Endothelial cell of umbilical vein (primary cell): Measurements from ENCODE around the gene ZNF418. TPM values are rescaled to one million over a fixed set of nuclear protein-coding genes. Genes with fewer than 3 reads are reported as not detected.

Experiments used
- BruUV-seq: library from RNA; stranded (reverse); fragments of 400-500 nt; replicated peaks from 2 replicates; lab custom pipeline; 2021; lab: Mats Ljungman, UMichigan
- CTCF ChIA-PET: fragments of 300-600, 350-600 bp; sonication (Branson Sonifier 250); formaldehyde crosslinking; loops from one replicate; lab custom pipeline; 2021; ENCODE audit warnings: antibody characterized with exemption, inconsistent platforms; lab: Charles Lee
- POLR2A ChIA-PET: fragments of 300-600, 350-600 bp; sonication (Branson Sonifier 250); formaldehyde crosslinking; loops from one replicate; lab custom pipeline; 2021; ENCODE audit warnings: antibody characterized with exemption, inconsistent platforms; lab: Charles Lee
- DNase-seq: peaks from one replicate; pipeline ENCODE4 v3.0.0-alpha.2; 2011; ENCODE audit warnings: low read depth, low spot score
- FAIRE-seq: peaks from 2 replicates; lab custom pipeline; 2011; peaks lifted over from hg19 to GRCh38; lab: Jason Lieb, UNC
- H2AFZ ChIP-seq: 2 replicates; pipeline ENCODE4 v1.6.0; 2012; ENCODE audit warnings: low read depth, low read length, control low read depth, inconsistent platforms
- H3K27ac ChIP-seq: 2 replicates; pipeline ENCODE4 v1.5.1; 2011; ENCODE audit warnings: low read depth, mild to moderate bottlenecking, control low read depth, low read length, moderate library complexity; ENCODE audit not compliant: insufficient read depth
- H3K27me3 ChIP-seq, 2 experiments: 2 replicates each; pipeline versions ENCODE4 v1.6.0 to v1.6.1; 2011; ENCODE audit warnings: low read length in 2 of 2, mixed read lengths in 1 of 2; ENCODE audit not compliant: control insufficient read depth in 2 of 2, insufficient read depth in 2 of 2
- H3K36me3 ChIP-seq, 2 experiments: 2 replicates in 1 of 2; 3 replicates in 1 of 2; pipeline ENCODE4 v1.5.1; 2011; ENCODE audit warnings: low read length in 2 of 2, mild to moderate bottlenecking in 1 of 2, moderate library complexity in 1 of 2; ENCODE audit not compliant: control insufficient read depth in 2 of 2, insufficient read depth in 2 of 2; ENCODE audit errors: extremely low read depth in 1 of 2
- H3K4me1 ChIP-seq: 3 replicates; pipeline ENCODE4 v1.5.1; 2011; ENCODE audit warnings: mild to moderate bottlenecking, low read length; ENCODE audit not compliant: control insufficient read depth, insufficient read depth; ENCODE audit errors: extremely low read depth
- H3K4me2 ChIP-seq: 2 replicates; pipeline ENCODE4 v1.6.1; 2011; ENCODE audit warnings: low read length, control low read depth, mixed read lengths; ENCODE audit not compliant: insufficient read depth
- H3K4me3 ChIP-seq, 3 experiments: fragments of 200-600 bp in 1 of 3; sonication (generic), shearing (Covaris generic) in 1 of 3; replicated peaks in 1 of 3; 2 replicates each; pipeline ENCODE4 v1.5.1; 2011 to 2016; ENCODE audit warnings: control low read depth in 3 of 3, low read length in 3 of 3, mild to moderate bottlenecking in 2 of 3, inconsistent platforms in 1 of 3, low read depth in 1 of 3, moderate library complexity in 1 of 3; ENCODE audit not compliant: insufficient read depth in 1 of 3
- H3K79me2 ChIP-seq: 2 replicates; pipeline ENCODE4 v1.6.0; 2012; ENCODE audit warnings: low read length, inconsistent platforms; ENCODE audit not compliant: control insufficient read depth, insufficient read depth
- H3K9ac ChIP-seq: replicated peaks from 2 replicates; pipeline ENCODE3; 2011; ENCODE audit warnings: low read length, control low read depth; ENCODE audit not compliant: insufficient read depth; ENCODE audit errors: extremely low read depth
- H3K9me1 ChIP-seq: replicated peaks from 3 replicates; pipeline ENCODE4 v1.6.0; 2011; ENCODE audit warnings: mild to moderate bottlenecking, low read length; ENCODE audit not compliant: control insufficient read depth, insufficient read depth; ENCODE audit errors: extremely low read depth
- H3K9me3 ChIP-seq: replicated peaks from 2 replicates; pipeline ENCODE4 v1.5.1; 2012; ENCODE audit warnings: low read length, inconsistent platforms; ENCODE audit not compliant: control insufficient read depth, insufficient read depth
- H4K20me1 ChIP-seq: replicated peaks from 2 replicates; pipeline ENCODE3; 2011; ENCODE audit warnings: mild to moderate bottlenecking, low read length; ENCODE audit not compliant: control insufficient read depth, insufficient read depth; ENCODE audit errors: extremely low read depth
- EZH2 ChIP-seq: IDR thresholded peaks from 2 replicates; pipeline ENCODE4 v1.6.1; 2012; ENCODE audit warnings: borderline replicate concordance, low read depth, mild to moderate bottlenecking, moderate library complexity, low read length, inconsistent platforms; ENCODE audit not compliant: severe bottlenecking
- FOS ChIP-seq: IDR thresholded peaks from 2 replicates; pipeline ENCODE4 v1.6.1; 2011; ENCODE audit warnings: mild to moderate bottlenecking, low read length, moderate library complexity, borderline replicate concordance; ENCODE audit not compliant: insufficient read depth
- GATA2 ChIP-seq: IDR thresholded peaks from 2 replicates; pipeline ENCODE4 v1.7.0; 2011; ENCODE audit warnings: low read depth, mild to moderate bottlenecking, moderate library complexity, mixed read lengths, low read length; ENCODE audit not compliant: insufficient read length, insufficient read depth
- JUN ChIP-seq: IDR thresholded peaks from 2 replicates; pipeline ENCODE4 v1.6.1; 2011; ENCODE audit warnings: borderline replicate concordance, low read depth; ENCODE audit not compliant: insufficient read length, insufficient read depth
- MAX ChIP-seq: IDR thresholded peaks from 2 replicates; pipeline ENCODE4 v1.6.1; 2011; ENCODE audit not compliant: insufficient read depth, insufficient read length
- MYC ChIP-seq: IDR thresholded peaks from one replicate; pipeline ENCODE4 v1.6.1; 2011; ENCODE audit warnings: mild to moderate bottlenecking, low read depth, low read length
- POLR2A ChIP-seq: IDR thresholded peaks from 2 replicates; pipeline ENCODE4 v1.6.1; 2012; ENCODE audit warnings: low read depth, mild to moderate bottlenecking, control low read depth, low read length
- POLR2AphosphoS5 ChIP-seq: IDR thresholded peaks from 2 replicates; pipeline ENCODE4 v1.6.1; 2012; ENCODE audit warnings: low read depth, mild to moderate bottlenecking, control low read depth, low read length, moderate library complexity; ENCODE audit not compliant: insufficient read depth
- dilution Hi-C: fragments of 300-500 bp; cut with MboI; formaldehyde crosslinking; loops from one replicate; pipeline ENCODE4 v1.15.0; 2019; ENCODE audit warnings: low sequenced_read_pairs; ENCODE audit not compliant: extremely low pct_ligation_motif_present
- intact Hi-C: fragments of 100-400 bp; cut with micrococcal nuclease; formaldehyde crosslinking; loops from one replicate; pipeline ENCODE4 v1.10.0; 2022
- polyA plus RNA-seq, 4 experiments: library from polyadenylated mRNA; depleted of rRNA in 3 of 4; stranded (reverse) in 3 of 4; unstranded in 1 of 4; fragments of >200 nt; gene quantifications; 2 replicates each; pipeline versions ENCODE4 v1.2.1 to v1.2.3, GENCODE V29; 2011 to 2012; ENCODE audit warnings: missing spikeins in 1 of 4
- total RNA-seq: library from RNA; stranded (reverse); gene quantifications from 2 replicates; pipeline ENCODE4 v1.2.3, GENCODE V29; 2021
- TF ChIP-seq, protein P1 (sequence below), 2 donors: IDR thresholded peaks; 1 replicate in 1 of 2; 2 replicates in 1 of 2; pipeline ENCODE4 v1.5.1; 2011; ENCODE audit warnings: low read length in 2 of 2, mild to moderate bottlenecking in 2 of 2, moderate library complexity in 2 of 2, control low read depth in 1 of 2, inconsistent platforms in 1 of 2, low read depth in 1 of 2; ENCODE audit not compliant: insufficient read depth in 1 of 2; ENCODE audit errors: extremely low read depth in 1 of 2

Gene ZNF418
- total and polyA plus RNA-seq, 2 donors (not counting 3 experiments of a cell fraction or from before 2014, with no cell fraction given) = 1.7 to 5.4 TPM

- Histone ChIP-seq H3K4me3 (peak overlapping the region in 1 of 3 experiments; percentile 53), H2AFZ (no peak overlapping the region), H3K79me2 (no peaks in the 10 kb centered on the region), H3K27ac (no peak overlapping the region), H4K20me1 (peaks cover 2% of the 10 kb centered on the region), H3K4me2 (peak overlapping the region; percentile 62), H3K9me1 (no peaks in the 10 kb centered on the region), H3K9me3 (peaks cover 14% of the 10 kb centered on the region), H3K4me1 (peaks cover 5% of the 10 kb centered on the region), H3K27me3 (no peaks in the 10 kb centered on the region), H3K9ac (no peak overlapping the region), H3K36me3 (peaks cover 0 to 15% of the 10 kb centered on the region in 2 experiments)
- DNase-seq = no peak
- BruUV-seq = no TSS peak
- ChIA-PET CTCF (no interaction called here), POLR2A (no interaction called here)
- no peak for TF ChIP-seq FOS
- TF ChIP-seq POLR2A = no peak
- TF ChIP-seq EZH2 = no peak
- no peak for TF ChIP-seq GATA2
- TF ChIP-seq, protein P1, sequence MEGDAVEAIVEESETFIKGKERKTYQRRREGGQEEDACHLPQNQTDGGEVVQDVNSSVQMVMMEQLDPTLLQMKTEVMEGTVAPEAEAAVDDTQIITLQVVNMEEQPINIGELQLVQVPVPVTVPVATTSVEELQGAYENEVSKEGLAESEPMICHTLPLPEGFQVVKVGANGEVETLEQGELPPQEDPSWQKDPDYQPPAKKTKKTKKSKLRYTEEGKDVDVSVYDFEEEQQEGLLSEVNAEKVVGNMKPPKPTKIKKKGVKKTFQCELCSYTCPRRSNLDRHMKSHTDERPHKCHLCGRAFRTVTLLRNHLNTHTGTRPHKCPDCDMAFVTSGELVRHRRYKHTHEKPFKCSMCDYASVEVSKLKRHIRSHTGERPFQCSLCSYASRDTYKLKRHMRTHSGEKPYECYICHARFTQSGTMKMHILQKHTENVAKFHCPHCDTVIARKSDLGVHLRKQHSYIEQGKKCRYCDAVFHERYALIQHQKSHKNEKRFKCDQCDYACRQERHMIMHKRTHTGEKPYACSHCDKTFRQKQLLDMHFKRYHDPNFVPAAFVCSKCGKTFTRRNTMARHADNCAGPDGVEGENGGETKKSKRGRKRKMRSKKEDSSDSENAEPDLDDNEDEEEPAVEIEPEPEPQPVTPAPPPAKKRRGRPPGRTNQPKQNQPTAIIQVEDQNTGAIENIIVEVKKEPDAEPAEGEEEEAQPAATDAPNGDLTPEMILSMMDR (IDR thresholded peaks at IDR 0.05; ENCODE audit: extremely low read depth in 1 of 2, insufficient read depth in 1 of 2, low read depth in 1 of 2, low read length in 2 of 2) = no peak
- no peak for TF ChIP-seq MYC
- TF ChIP-seq POLR2AphosphoS5 = no peak
- TF ChIP-seq MAX = no peak
- no peak for TF ChIP-seq JUN
- intact Hi-C loops = loop anchor here (10.0 kb wide), 1 partner anchor 208 kb away; the partner anchor contains the start of gene ZNF329
- dilution Hi-C loops = no loop called here
- FAIRE-seq = no peak
These were observed 11.1 kb upstream of the ZNF418 start for GRCh38 chr19:57946316-57946715.
